ENCODE results near the gene PHF11. TPM values are rescaled to one million over a fixed set of nuclear protein-coding genes. Genes with fewer than 3 reads are reported as not detected.

PHF11 gene
- total and polyA plus RNA-seq, 2 of the 8 experiments (the other 6 are each of a cell fraction or from before 2014, with no cell fraction given): 6.1 to 8.1 TPM

DNA sequence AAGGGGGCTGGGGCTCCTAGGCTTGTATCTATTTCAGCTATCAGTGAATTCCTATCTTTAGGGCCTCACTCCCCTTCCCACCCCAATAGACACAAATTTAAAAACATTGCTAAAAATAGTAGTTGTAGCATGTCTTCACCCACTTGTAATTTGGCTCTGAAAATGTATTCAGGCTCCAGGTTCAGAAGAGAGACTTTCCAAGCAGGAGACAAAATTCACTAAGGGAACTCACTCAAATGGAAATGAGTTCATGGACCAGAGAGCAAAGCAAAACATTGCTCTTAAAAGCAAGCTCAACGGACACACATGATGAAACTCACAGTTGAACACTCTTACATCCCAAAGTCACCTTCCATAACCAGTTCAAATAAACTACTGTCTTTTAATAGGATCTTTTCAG is 36.8 kb downstream of the PHF11 start:
- Histone ChIP-seq H3K27ac (ENCODE audit: low read depth, low read length) (no peak overlapping the region), H2BK20ac (ENCODE audit: low read length) (no peak overlapping the region), H2BK12ac (ENCODE audit: low read depth, low read length) (no peak overlapping the region), H3K79me2 (ENCODE audit: control insufficient read depth in 1 of 2, insufficient read depth in 2 of 2, low read length in 2 of 2) (no peaks in the 10 kb centered on the region), H3K4me1 (replicated peaks in 1 of 4; ENCODE audit: control insufficient read depth in 3 of 4, insufficient read depth in 4 of 4, low read length in 3 of 4) (no peaks in the 10 kb centered on the region), H3K4me2 (ENCODE audit: insufficient read depth in 1 of 2, low read depth in 2 of 2, low read length in 2 of 2) (no peak overlapping the region), H3K23me2 (ENCODE audit: low read depth, low read length) (no peaks in the 10 kb centered on the region), H3K4me3 (ENCODE audit: extremely low read depth in 1 of 4, insufficient read depth in 2 of 4, low read depth in 3 of 4, low read length in 4 of 4) (no peak overlapping the region), H2BK15ac (ENCODE audit: low read length) (no peak overlapping the region), H3K9ac (replicated peaks in 1 of 4; ENCODE audit: extremely low read depth in 1 of 4, low read depth in 3 of 4, low read length in 3 of 4) (no peak overlapping the region), H2AK5ac (ENCODE audit: low read depth, low read length) (no peak overlapping the region), H3K18ac (ENCODE audit: extremely low read depth, low read length) (no peak overlapping the region), H4K8ac (ENCODE audit: extremely low read depth, insufficient read depth, low read length) (no peak overlapping the region), H4K20me1 (replicated peaks in 1 of 2; ENCODE audit: control insufficient read depth in 1 of 2, insufficient read depth in 2 of 2, low read length in 2 of 2) (peaks cover 0 to 2% of the 10 kb centered on the region in 2 experiments), H4K91ac (replicated peaks; ENCODE audit: insufficient read length, low read length) (no peak overlapping the region), H2BK5ac (ENCODE audit: low read depth, low read length) (no peak overlapping the region), H3K9me3 (ENCODE audit: insufficient read depth in 2 of 2, low read depth in 1 of 2, low read length in 1 of 2) (no peaks in the 10 kb centered on the region), H2BK120ac (replicated peaks; ENCODE audit: low read depth, low read length) (no peak overlapping the region), H3K36me3 (ENCODE audit: control insufficient read depth in 2 of 4, insufficient read depth in 4 of 4, low read length in 3 of 4) (peaks cover 0 to 16% (median 2%) of the 10 kb centered on the region in 4 experiments; a peak in 4 of 8 replicates), H3K14ac (ENCODE audit: insufficient read length) (no peak overlapping the region), H3K23ac (ENCODE audit: insufficient read length) (no peak overlapping the region), H2AFZ (ENCODE audit: low read length) (no peak overlapping the region), H3K4ac (replicated peaks; ENCODE audit: insufficient read length, low read depth, low read length) (no peak overlapping the region), H4K5ac (ENCODE audit: insufficient read length, low read depth, low read length) (no peak overlapping the region), H3K27me3 (replicated peaks in 1 of 4; ENCODE audit: control insufficient read depth in 3 of 4, extremely low read depth in 1 of 4, insufficient read depth in 3 of 4, low read length in 3 of 4) (no peaks in the 10 kb centered on the region), H3K56ac (replicated peaks; ENCODE audit: insufficient read length, low read depth, low read length) (no peak overlapping the region), H3K79me1 (ENCODE audit: low read depth, low read length) (no peaks in the 10 kb centered on the region)
- ChIA-PET CTCF (ENCODE audit: partially characterized antibody) (interaction anchor here (1.0 kb wide), 1 partner anchor 27 kb away, joined by 4 read pairs; no protein-coding TSS in a partner anchor), POLR2A (ENCODE audit: partially characterized antibody) (no interaction called here)
- FAIRE-seq (no peak), DNase-seq (ENCODE audit: low read depth in 1 of 2, low spot score in 2 of 2) (no peak)
- TF ChIP-seq EGR1 (IDR thresholded peaks at IDR 0.05; ENCODE audit: borderline replicate concordance, low read depth, low read length) (no peak), SP4 (IDR thresholded peaks at IDR 0.05; ENCODE audit: low read length) (no peak), KDM1A (IDR thresholded peaks at IDR 0.05; ENCODE audit: borderline replicate concordance, low read length) (no peak), JUN (IDR thresholded peaks at IDR 0.05; ENCODE audit: low read depth, low read length) (no peak)
- WGBS, 2 experiments (ENCODE audit: extremely low coverage in 1 of 2, insufficient coverage in 1 of 2, insufficient read length in 1 of 2, insufficient replicate concordance in 2 of 2, low coverage in 1 of 2, low lambda C conversion rate in 2 of 2, missing lambda C conversion rate in 1 of 2): 93% methylated on average over 1 of the region's 1 CpG; no CpG with 5 or more reads in 1 of the 2 experiments
